GM12875 (cell line): ENCODE measurements around the gene CSAD.
"Not testable (repeated sequence)": the region's sequence is repeated elsewhere in the genome, so short reads cannot be mapped to it uniquely, and the experiment has no call there.

Source experiments
- H3K4me3 ChIP-seq: one replicate; pipeline ENCODE4 v1.5.1; 2011; ENCODE audit warnings: low read depth, low read length, control low read depth
- CTCF ChIP-seq: IDR thresholded peaks from 2 replicates; pipeline ENCODE4 v1.5.1; 2011; ENCODE audit warnings: low read depth, mild to moderate bottlenecking, control low read depth, inconsistent platforms, low read length, moderate library complexity, borderline replicate concordance; ENCODE audit not compliant: insufficient read depth

Gene CSAD

GRCh38 chr12:53169644-53170043 lies 11.1 kb downstream of the CSAD start:
- no peak for TF ChIP-seq CTCF
- no peak overlapping the region for H3K4me3 ChIP-seq

- H3K4me3 ChIP-seq, result no peak overlapping the region
- TF ChIP-seq CTCF, result no peak
Observed at GRCh38 chr12:53166837-53167236, 13.9 kb downstream of the CSAD start.

GRCh38 chr12:53163008-53163407 lies 17.7 kb downstream of the CSAD start:
- not testable (repeated sequence) for H3K4me3 ChIP-seq

GRCh38 chr12:53161119-53161911 lies 19.4 kb downstream of the CSAD start:
- TF ChIP-seq CTCF, result no peak
- no peak overlapping the region for H3K4me3 ChIP-seq

- H3K4me3 ChIP-seq, result no peak overlapping the region
- TF ChIP-seq CTCF, result no peak
Observed at GRCh38 chr12:53160673-53161072, 20.1 kb downstream of the CSAD start.

- no peak overlapping the region for H3K4me3 ChIP-seq
- no peak for TF ChIP-seq CTCF
Observed at GRCh38 chr12:53160000-53160399, 20.7 kb downstream of the CSAD start.

- peak; percentile 99 for TF ChIP-seq CTCF
- H3K4me3 ChIP-seq, result no peak overlapping the region
Observed at GRCh38 chr12:53159195-53159839, 21.4 kb downstream of the CSAD start.
